BLaER1 (cell line): ENCODE measurements around the gene SNAPC1.

Experiments
- H3K27ac ChIP-seq: shearing (Covaris generic); formaldehyde crosslinking; 2 replicates; pipeline ENCODE4 v1.8.1; 2022
- H3K27me3 ChIP-seq: shearing (Covaris generic); formaldehyde crosslinking; 2 replicates; pipeline ENCODE4 v1.8.1; 2022
- H3K36me3 ChIP-seq: shearing (Covaris generic); formaldehyde crosslinking; 2 replicates; pipeline ENCODE4 v1.8.1; 2022
- H3K4me1 ChIP-seq: shearing (Covaris generic); formaldehyde crosslinking; 2 replicates; pipeline ENCODE4 v1.8.1; 2022
- H3K4me2 ChIP-seq: shearing (Covaris generic); formaldehyde crosslinking; 2 replicates; pipeline ENCODE4 v1.8.1; 2022
- H3K4me3 ChIP-seq: shearing (Covaris generic); formaldehyde crosslinking; 2 replicates; pipeline ENCODE4 v1.8.1; 2022
- H3K9ac ChIP-seq: shearing (Covaris generic); formaldehyde crosslinking; 2 replicates; pipeline ENCODE4 v1.8.1; 2022
- H3K9me3 ChIP-seq: shearing (Covaris generic); formaldehyde crosslinking; 2 replicates; pipeline ENCODE4 v1.8.1; 2022
- H4K20me1 ChIP-seq: shearing (Covaris generic); formaldehyde crosslinking; 2 replicates; pipeline ENCODE4 v1.8.1; 2022
- Cebpa-rat ChIP-seq: shearing (Covaris generic); IDR thresholded peaks from 2 replicates; pipeline ENCODE4 v1.8.1; 2022

Gene SNAPC1

DNA sequence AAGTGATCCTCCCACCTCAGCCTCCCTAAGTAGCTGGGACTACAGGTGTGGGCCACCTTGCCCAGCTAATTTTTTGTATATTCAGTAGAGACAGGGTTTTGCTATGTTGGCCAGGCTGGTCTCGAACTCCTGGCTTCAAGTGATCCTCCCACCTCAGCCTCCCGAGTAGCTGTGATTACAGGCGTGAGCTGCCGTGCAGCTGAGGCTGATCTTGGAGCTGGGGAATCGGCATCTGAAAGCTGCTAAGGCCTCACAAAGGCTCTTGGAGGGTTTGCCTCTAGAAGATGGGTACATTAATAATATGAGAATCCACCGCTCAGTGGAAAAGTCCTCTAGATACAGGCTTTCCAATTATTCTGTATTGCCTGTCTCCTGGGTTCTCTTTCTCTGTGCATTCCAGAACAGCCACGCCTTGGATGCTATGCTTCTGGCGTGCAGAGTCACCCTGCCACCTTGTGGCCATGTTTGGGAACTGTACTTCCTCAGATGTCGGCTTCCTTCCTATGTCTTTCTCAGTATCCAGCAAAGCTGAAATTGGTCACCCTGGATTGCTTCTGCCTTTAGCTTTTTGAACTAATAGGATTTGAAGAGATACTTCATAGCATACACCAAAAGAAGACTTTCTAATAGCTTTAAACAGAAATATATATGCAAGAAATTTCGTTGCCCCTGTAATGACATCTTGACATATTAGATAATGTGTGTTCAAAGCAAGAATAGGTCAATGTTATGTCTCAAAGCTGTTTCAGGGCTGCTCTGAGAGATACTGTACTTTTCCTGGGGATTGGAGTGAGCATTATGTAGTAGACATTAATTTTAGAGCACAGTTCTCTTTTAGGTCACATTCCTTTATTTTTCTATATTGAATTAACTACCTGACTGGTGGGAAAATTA, 75.4 kb downstream of the SNAPC1 start:
- no peak overlapping the region for H3K9ac ChIP-seq
- no peak overlapping the region for H3K4me3 ChIP-seq
- no peak overlapping the region for H3K27ac ChIP-seq
- no peaks in the 10 kb centered on the region for H4K20me1 ChIP-seq
- peaks cover 14% of the 10 kb centered on the region; the same call in 1 of the 2 replicates for H3K4me1 ChIP-seq
- TF ChIP-seq Cebpa-rat = no peak
- no peaks in the 10 kb centered on the region; the same call in 1 of the 2 replicates for H3K9me3 ChIP-seq
- H3K36me3 ChIP-seq = no peaks in the 10 kb centered on the region
- H3K27me3 ChIP-seq = no peaks in the 10 kb centered on the region
- peak overlapping the region; percentile 6; the same call in 1 of the 2 replicates for H3K4me2 ChIP-seq

DNA sequence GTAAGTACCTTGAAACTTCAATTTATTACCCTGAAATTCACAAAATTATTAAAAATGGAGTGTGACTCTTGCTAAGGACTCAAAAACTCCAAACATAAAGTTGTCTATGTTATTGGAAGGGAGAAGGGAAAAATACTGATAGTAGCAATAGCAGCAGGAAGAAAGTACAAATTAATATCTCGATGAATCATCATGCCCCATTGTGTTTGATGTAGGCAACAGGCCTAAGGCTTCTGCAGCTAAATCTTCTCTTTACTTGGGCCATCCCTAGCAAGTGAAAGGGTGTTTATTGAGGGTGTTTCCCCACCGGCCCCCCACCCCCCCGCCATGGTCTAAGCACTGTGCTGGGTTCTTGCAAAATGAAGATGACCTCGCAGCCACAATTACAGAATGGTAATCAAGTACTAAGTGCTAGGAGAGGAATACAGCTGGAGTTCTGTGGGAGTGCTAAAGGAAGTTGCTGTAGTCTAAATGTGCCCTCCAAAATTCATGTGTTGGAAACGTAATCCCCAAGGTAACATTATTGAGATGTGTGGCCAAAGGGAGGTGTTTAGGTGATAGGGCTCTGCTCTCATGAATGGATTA, 76.5 kb downstream of the SNAPC1 start:
- Histone ChIP-seq H4K20me1 (no peaks in the 10 kb centered on the region), H3K27me3 (no peaks in the 10 kb centered on the region), H3K4me2 (no peak overlapping the region), H3K4me3 (no peak overlapping the region), H3K4me1 (peaks cover 14% of the 10 kb centered on the region; the same call in 1 of the 2 replicates), H3K27ac (no peak overlapping the region), H3K9ac (no peak overlapping the region), H3K9me3 (no peaks in the 10 kb centered on the region; the same call in 1 of the 2 replicates), H3K36me3 (no peaks in the 10 kb centered on the region)
- no peak for TF ChIP-seq Cebpa-rat

DNA sequence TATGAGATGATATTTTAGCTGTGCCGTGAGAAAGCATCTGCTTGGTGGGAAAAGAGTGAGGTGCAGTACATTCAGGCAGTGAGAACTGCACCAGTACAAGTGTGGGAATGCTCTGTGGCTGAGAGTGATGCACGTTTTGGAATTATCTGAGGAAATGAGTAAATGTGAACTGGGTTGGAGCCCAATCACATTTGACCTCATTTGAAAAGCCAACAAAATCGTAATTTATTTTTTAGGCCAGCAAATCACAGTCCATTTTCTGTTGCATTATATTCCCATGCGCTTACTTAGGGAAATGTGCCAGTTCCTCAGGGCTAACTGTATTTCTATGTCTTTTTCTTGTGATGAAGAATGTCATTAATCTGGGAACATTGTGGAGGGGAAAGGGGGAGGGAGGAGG, 77.3 kb downstream of the SNAPC1 start:
- Histone ChIP-seq H3K27me3 (no peaks in the 10 kb centered on the region), H3K4me1 (peaks cover 14% of the 10 kb centered on the region; the same call in 1 of the 2 replicates), H3K9ac (no peak overlapping the region), H3K4me3 (no peak overlapping the region), H3K27ac (no peak overlapping the region), H4K20me1 (no peaks in the 10 kb centered on the region), H3K9me3 (no peaks in the 10 kb centered on the region; the same call in 1 of the 2 replicates), H3K36me3 (no peaks in the 10 kb centered on the region), H3K4me2 (no peak overlapping the region)
- no peak for TF ChIP-seq Cebpa-rat

DNA sequence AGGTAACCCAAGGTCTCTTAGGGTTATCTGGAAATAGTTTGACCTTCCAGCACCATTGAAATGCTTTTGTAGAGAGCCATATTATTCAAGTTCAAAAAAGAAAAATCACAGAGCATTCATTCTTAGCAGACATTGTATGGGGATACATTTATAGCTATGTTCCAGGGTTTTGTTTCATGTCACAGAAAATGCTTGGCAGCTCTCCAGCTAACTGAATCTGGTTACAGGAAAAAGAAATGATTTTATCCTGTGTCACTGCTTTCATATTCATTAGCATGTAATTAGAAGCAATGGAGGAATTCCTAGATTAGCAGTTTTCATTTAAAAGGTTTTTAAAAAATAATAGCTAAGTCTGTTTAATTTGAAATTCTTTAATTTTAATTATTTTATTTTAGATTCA, 78.9 kb downstream of the SNAPC1 start:
- Histone ChIP-seq H3K27me3 (no peaks in the 10 kb centered on the region), H3K4me2 (no peak overlapping the region), H3K36me3 (no peaks in the 10 kb centered on the region), H3K9ac (no peak overlapping the region), H3K27ac (no peak overlapping the region), H3K9me3 (peaks cover 5% of the 10 kb centered on the region; the same call in 1 of the 2 replicates), H3K4me1 (peaks cover 14% of the 10 kb centered on the region; the same call in 1 of the 2 replicates), H3K4me3 (no peak overlapping the region), H4K20me1 (no peaks in the 10 kb centered on the region)
- TF ChIP-seq Cebpa-rat = no peak
